Keratinocyte (primary cell): ENCODE measurements around the gene MRPL52. TPM values are rescaled to one million over a fixed set of nuclear protein-coding genes. Genes with fewer than 3 reads are reported as not detected.

Experiments used
- DNase-seq: peaks from one replicate; pipeline ENCODE4 v3.0.0-alpha.2; 2011; ENCODE audit warnings: low read depth, missing footprints, low spot score
- FAIRE-seq: peaks from 2 replicates; lab custom pipeline; 2011; peaks lifted over from hg19 to GRCh38; lab: Jason Lieb, UNC
- H2AFZ ChIP-seq: 2 replicates; pipeline ENCODE4 v1.6.0; 2012; ENCODE audit warnings: low read length, control low read depth, inconsistent platforms; ENCODE audit not compliant: control insufficient read depth
- H3K27ac ChIP-seq: 2 replicates; pipeline ENCODE4 v1.5.1; 2011; ENCODE audit warnings: low read length; ENCODE audit not compliant: control insufficient read depth, insufficient read depth
- H3K27me3 ChIP-seq: 3 replicates; pipeline ENCODE4 v1.6.0; 2011; ENCODE audit warnings: low read length; ENCODE audit not compliant: control insufficient read depth, insufficient read depth; ENCODE audit errors: extremely low read depth
- H3K36me3 ChIP-seq, 2 experiments: 2 replicates in 1 of 2; 3 replicates in 1 of 2; pipeline ENCODE4 v1.5.1; 2011; ENCODE audit warnings: low read length in 2 of 2, mild to moderate bottlenecking in 1 of 2; ENCODE audit not compliant: control insufficient read depth in 2 of 2, insufficient read depth in 2 of 2; ENCODE audit errors: extremely low read depth in 1 of 2
- H3K4me1 ChIP-seq: 3 replicates; pipeline ENCODE4 v1.5.1; 2011; ENCODE audit warnings: low read length; ENCODE audit not compliant: control insufficient read depth, insufficient read depth; ENCODE audit errors: extremely low read depth
- H3K4me2 ChIP-seq: 3 replicates; pipeline ENCODE4 v1.6.0; 2011; ENCODE audit warnings: low read depth, low read length; ENCODE audit not compliant: control insufficient read depth, insufficient read depth; ENCODE audit errors: extremely low read depth
- H3K4me3 ChIP-seq, 3 experiments: fragments of 200-600 bp in 1 of 3; sonication (generic) in 1 of 3; 2 replicates in 2 of 3; 3 replicates in 1 of 3; pipeline ENCODE4 v1.5.1; 2011 to 2016; ENCODE audit warnings: low read length in 3 of 3, mild to moderate bottlenecking in 3 of 3, control low read depth in 2 of 3, inconsistent platforms in 1 of 3, low read depth in 1 of 3, mixed read lengths in 1 of 3, mixed run types in 1 of 3, moderate library complexity in 1 of 3; ENCODE audit not compliant: control insufficient read depth in 2 of 3, insufficient read depth in 2 of 3; ENCODE audit errors: extremely low read depth in 1 of 3
- H3K79me2 ChIP-seq: 2 replicates; pipeline ENCODE4 v1.6.0; 2012; ENCODE audit warnings: low read length; ENCODE audit not compliant: control insufficient read depth, insufficient read depth
- H3K9ac ChIP-seq: 3 replicates; pipeline ENCODE4 v1.6.0; 2011; ENCODE audit warnings: low read length; ENCODE audit not compliant: control insufficient read depth, insufficient read depth; ENCODE audit errors: extremely low read depth
- H3K9me1 ChIP-seq: 3 replicates; pipeline ENCODE4 v1.6.0; 2011; ENCODE audit warnings: low read length; ENCODE audit not compliant: control insufficient read depth, insufficient read depth; ENCODE audit errors: extremely low read depth
- H3K9me3 ChIP-seq: 2 replicates; pipeline ENCODE4 v1.5.1; 2012; ENCODE audit warnings: low read depth, low read length; ENCODE audit not compliant: control insufficient read depth
- H4K20me1 ChIP-seq: 3 replicates; pipeline ENCODE4 v1.6.0; 2011; ENCODE audit warnings: low read length; ENCODE audit not compliant: control insufficient read depth, insufficient read depth; ENCODE audit errors: extremely low read depth
- EZH2 ChIP-seq: IDR thresholded peaks from one replicate; pipeline ENCODE4 v1.6.1; 2012; ENCODE audit warnings: inconsistent platforms, mild to moderate bottlenecking, low read length, moderate library complexity
- dilution Hi-C: fragments of 300-500 bp; cut with MboI; formaldehyde crosslinking; loops from one replicate; pipeline ENCODE4 v1.7.0; 2020; ENCODE audit warnings: low sequenced_read_pairs; ENCODE audit not compliant: extremely low pct_ligation_motif_present
- polyA plus RNA-seq, 5 experiments: library from polyadenylated mRNA; depleted of rRNA in 3 of 5; stranded (reverse) in 3 of 5; stranded (forward) in 1 of 5; unstranded in 1 of 5; fragments of >200 nt; gene quantifications; 1 replicate in 1 of 5; 2 replicates in 3 of 5; 3 replicates in 1 of 5; pipeline versions ENCODE4 v1.2.1 to v1.2.3, GENCODE V29; 2011 to 2012; ENCODE audit warnings: missing spikeins in 2 of 5, low read depth in 1 of 5, low replicate concordance in 1 of 5
- TF ChIP-seq, protein P1 (sequence below), 3 experiments: IDR thresholded peaks in 1 of 3; conservative IDR thresholded peaks in 1 of 3; optimal IDR thresholded peaks in 1 of 3; 2 replicates in 2 of 3; 3 replicates in 1 of 3; pipeline versions ENCODE3 to v1.5.1; 2011; ENCODE audit warnings: low read length in 3 of 3, mild to moderate bottlenecking in 3 of 3, moderate library complexity in 2 of 3, control low read depth in 1 of 3, inconsistent platforms in 1 of 3; ENCODE audit not compliant: insufficient read depth in 2 of 3; ENCODE audit errors: extremely low read depth in 1 of 3

Gene MRPL52
- polyA plus RNA-seq, 1 donor (not counting 4 experiments of a cell fraction or from before 2014, with no cell fraction given) = 104 TPM

DNA sequence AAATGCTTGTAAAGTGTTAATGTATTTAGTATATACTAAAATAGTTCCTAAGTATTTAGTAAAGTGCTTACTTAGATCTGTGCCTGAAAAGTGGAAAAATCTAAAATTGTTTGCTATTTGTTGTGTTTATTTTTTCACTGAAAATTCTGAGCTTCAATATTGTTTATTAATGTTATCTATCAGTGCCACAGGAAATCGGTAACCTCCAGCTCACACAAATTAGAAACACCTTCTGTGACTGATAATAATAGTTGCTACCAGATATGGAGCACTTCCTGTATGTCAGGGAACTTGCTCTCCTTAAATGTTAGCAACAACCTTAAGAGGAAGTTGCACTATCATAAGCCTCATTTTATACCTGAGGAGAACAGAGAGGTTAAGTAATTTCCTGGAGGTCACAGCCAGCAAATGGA is 41.1 kb downstream of the MRPL52 start:
- Histone ChIP-seq H3K27ac (peak overlapping the region; percentile 93), H3K4me3 (peak overlapping the region; percentile 88 to 96 (median 95)), H4K20me1 (no peaks in the 10 kb centered on the region), H3K27me3 (no peaks in the 10 kb centered on the region), H3K9me3 (no peaks in the 10 kb centered on the region), H3K9me1 (no peaks in the 10 kb centered on the region), H2AFZ (peak overlapping the region; percentile 79), H3K4me1 (peaks cover 20% of the 10 kb centered on the region), H3K4me2 (peak overlapping the region; percentile 99), H3K36me3 (peaks cover 18 to 19% of the 10 kb centered on the region in 2 experiments), H3K9ac (peak overlapping the region; percentile 85), H3K79me2 (peaks cover 25% of the 10 kb centered on the region)
- DNase-seq = no peak
- no peak for TF ChIP-seq EZH2
- TF ChIP-seq, protein P1, sequence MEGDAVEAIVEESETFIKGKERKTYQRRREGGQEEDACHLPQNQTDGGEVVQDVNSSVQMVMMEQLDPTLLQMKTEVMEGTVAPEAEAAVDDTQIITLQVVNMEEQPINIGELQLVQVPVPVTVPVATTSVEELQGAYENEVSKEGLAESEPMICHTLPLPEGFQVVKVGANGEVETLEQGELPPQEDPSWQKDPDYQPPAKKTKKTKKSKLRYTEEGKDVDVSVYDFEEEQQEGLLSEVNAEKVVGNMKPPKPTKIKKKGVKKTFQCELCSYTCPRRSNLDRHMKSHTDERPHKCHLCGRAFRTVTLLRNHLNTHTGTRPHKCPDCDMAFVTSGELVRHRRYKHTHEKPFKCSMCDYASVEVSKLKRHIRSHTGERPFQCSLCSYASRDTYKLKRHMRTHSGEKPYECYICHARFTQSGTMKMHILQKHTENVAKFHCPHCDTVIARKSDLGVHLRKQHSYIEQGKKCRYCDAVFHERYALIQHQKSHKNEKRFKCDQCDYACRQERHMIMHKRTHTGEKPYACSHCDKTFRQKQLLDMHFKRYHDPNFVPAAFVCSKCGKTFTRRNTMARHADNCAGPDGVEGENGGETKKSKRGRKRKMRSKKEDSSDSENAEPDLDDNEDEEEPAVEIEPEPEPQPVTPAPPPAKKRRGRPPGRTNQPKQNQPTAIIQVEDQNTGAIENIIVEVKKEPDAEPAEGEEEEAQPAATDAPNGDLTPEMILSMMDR (optimal IDR thresholded peaks at IDR 0.05 in 1 of 3, IDR thresholded peaks at IDR 0.05 in 1 of 3, conservative IDR thresholded peaks at IDR 0.05 in 1 of 3; ENCODE audit: extremely low read depth in 1 of 3, insufficient read depth in 2 of 3, low read length in 3 of 3) = no peak
- FAIRE-seq = no peak
- dilution Hi-C loops = no loop called here

DNA sequence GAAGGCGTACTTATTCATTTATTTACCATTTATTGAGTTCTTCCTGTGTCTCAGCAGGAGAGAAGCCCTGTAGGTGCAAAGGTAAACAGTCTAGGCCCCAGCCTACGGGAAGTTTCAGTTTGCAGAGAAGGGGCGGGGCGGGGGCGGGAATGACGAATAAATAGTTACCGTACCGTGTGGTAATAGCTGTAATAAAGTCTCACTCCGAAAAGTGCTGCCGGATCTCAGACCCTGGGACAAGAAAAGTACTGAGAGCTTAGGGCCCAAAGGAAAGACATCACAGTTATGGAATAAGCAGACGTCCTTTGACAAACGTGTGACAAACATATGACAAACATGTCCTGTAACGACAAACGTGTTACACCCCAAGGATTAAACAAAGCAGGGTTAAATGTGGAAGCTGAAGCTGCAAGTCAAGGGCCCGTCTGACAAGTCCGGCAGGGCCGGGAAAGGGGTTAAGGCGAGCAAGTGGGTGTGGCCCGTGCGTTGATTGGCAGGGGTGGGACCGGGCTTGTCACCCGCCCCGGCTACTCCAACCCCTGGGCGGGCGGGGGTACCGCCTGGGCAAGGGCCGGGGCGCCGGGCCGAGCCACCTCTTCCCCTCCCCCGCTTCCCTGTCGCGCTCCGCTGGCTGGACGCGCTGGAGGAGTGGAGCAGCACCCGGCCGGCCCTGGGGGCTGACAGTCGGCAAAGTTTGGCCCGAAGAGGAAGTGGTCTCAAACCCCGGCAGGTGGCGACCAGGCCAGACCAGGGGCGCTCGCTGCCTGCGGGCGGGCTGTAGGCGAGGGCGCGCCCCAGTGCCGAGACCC is 41.7 kb downstream of the MRPL52 start, which contains the start of gene LRP10:
TSS of gene LRP10 (plus strand) at position 517 of the 809 bp plus-strand sequence. CDS start 564 bp downstream, outside the sequence.
- no peaks in the 10 kb centered on the region for H3K27me3 ChIP-seq
- H3K4me3 ChIP-seq = peak within 1 kb of the TSS; percentile 88 to 96 (median 95)
- H3K27ac ChIP-seq = peak within 1 kb of the TSS; percentile 93
- DNase-seq (no peak), FAIRE-seq (no peak)
- H4K20me1 ChIP-seq = no peaks in the 10 kb centered on the region
- dilution Hi-C loops = no loop called here
- H3K36me3 ChIP-seq = peaks cover 24 to 25% of the 10 kb centered on the region in 2 experiments
- TF ChIP-seq, protein P1 (optimal IDR thresholded peaks at IDR 0.05 in 1 of 3, IDR thresholded peaks at IDR 0.05 in 1 of 3, conservative IDR thresholded peaks at IDR 0.05 in 1 of 3; ENCODE audit: extremely low read depth in 1 of 3, insufficient read depth in 2 of 3, low read length in 3 of 3) = no peak
- no peak for TF ChIP-seq EZH2
- peak within 1 kb of the TSS; percentile 99 for H3K4me2 ChIP-seq
- peak within 1 kb of the TSS; percentile 85 for H3K9ac ChIP-seq
- H3K9me3 ChIP-seq = no peaks in the 10 kb centered on the region
- H3K4me1 ChIP-seq = peaks cover 20% of the 10 kb centered on the region
- no peaks in the 10 kb centered on the region for H3K9me1 ChIP-seq
- H2AFZ ChIP-seq = peak within 1 kb of the TSS; percentile 92
- peaks cover 25% of the 10 kb centered on the region for H3K79me2 ChIP-seq
